ENCODE data around the gene TMEM135.

DNA sequence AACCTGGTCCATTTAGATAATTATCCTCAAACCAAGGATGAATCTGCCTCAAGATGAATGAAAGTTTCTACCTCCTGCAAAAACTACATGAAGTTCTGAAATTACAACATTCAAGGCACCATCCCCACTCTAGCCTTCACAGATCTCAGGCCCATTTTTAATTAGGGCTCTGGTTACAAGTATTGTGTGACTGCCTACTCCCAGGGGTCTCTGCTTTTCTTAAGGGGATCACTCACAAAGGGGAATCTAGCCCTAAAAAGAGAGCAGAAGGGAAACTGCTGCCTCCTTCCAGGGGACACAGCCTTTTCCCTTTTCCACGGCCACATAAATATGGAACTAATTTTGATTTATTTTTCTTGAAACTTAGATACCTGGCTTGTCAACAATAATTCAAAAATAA is 17.4 kb upstream of the TMEM135 start:
- no peak for TF ChIP-seq POLR2AphosphoS5 (IDR thresholded peaks at IDR 0.05; ENCODE audit: low read depth, low read length)
- TF ChIP-seq TAF1 (IDR thresholded peaks at IDR 0.05; ENCODE audit: borderline replicate concordance, low read depth, low read length), result no peak
